KMS-11 (cell line): ENCODE measurements around the gene DIRAS2.

Experiments used
- H2AFZ ChIP-seq: fragments of 200-600 bp; sonication (generic); 2 replicates; pipeline ENCODE4 v1.6.1; 2016; ENCODE audit warnings: antibody characterized with exemption, mixed run types, low read depth
- H3K27ac ChIP-seq: fragments of 200-600 bp; sonication (generic); 2 replicates; pipeline ENCODE4 v1.6.1; 2016; ENCODE audit warnings: mild to moderate bottlenecking, mixed run types
- H3K27me3 ChIP-seq: fragments of 200-600 bp; sonication (generic); 2 replicates; pipeline ENCODE4 v1.6.1; 2017; ENCODE audit warnings: mild to moderate bottlenecking, low read depth, mixed run types, moderate library complexity; ENCODE audit not compliant: insufficient read depth
- H3K36me3 ChIP-seq: fragments of 200-600 bp; sonication (generic); 2 replicates; pipeline ENCODE4 v1.6.1; 2017; ENCODE audit warnings: mild to moderate bottlenecking, mixed run types; ENCODE audit not compliant: insufficient read depth
- H3K4me1 ChIP-seq: fragments of 200-600 bp; sonication (generic); 2 replicates; pipeline ENCODE4 v1.6.1; 2016; ENCODE audit warnings: mild to moderate bottlenecking, low read depth, mixed run types; ENCODE audit not compliant: poor library complexity, severe bottlenecking
- H3K4me2 ChIP-seq: fragments of 200-600 bp; sonication (generic); 2 replicates; pipeline ENCODE4 v1.7.0; 2016; ENCODE audit warnings: mild to moderate bottlenecking, mixed run types
- H3K4me3 ChIP-seq: fragments of 200-600 bp; sonication (generic); IDR thresholded peaks from 2 replicates; pipeline ENCODE4 v1.6.1; 2017; ENCODE audit warnings: low read depth, low read length, mixed read lengths; ENCODE audit not compliant: insufficient read depth
- H3K79me2 ChIP-seq: fragments of 200-600 bp; sonication (generic); 2 replicates; pipeline ENCODE4 v1.6.1; 2016; ENCODE audit warnings: low read depth, mixed run types; ENCODE audit not compliant: insufficient read depth
- H3K9ac ChIP-seq: fragments of 200-600 bp; sonication (generic); 2 replicates; pipeline ENCODE4 v1.6.1; 2016; ENCODE audit warnings: mild to moderate bottlenecking, mixed run types
- H4K20me1 ChIP-seq: fragments of 200-600 bp; sonication (generic); 2 replicates; pipeline ENCODE4 v1.6.1; 2016; ENCODE audit warnings: mild to moderate bottlenecking, mixed run types; ENCODE audit not compliant: insufficient read depth
- TF ChIP-seq, protein P1 (sequence below): fragments of 200-600 bp; sonication (generic); conservative IDR thresholded peaks from 2 replicates; pipeline ENCODE4 v1.6.1; 2017; ENCODE audit warnings: low read depth, mild to moderate bottlenecking, antibody characterized with exemption, low read length, moderate library complexity, mixed read lengths

DIRAS2 gene

DNA sequence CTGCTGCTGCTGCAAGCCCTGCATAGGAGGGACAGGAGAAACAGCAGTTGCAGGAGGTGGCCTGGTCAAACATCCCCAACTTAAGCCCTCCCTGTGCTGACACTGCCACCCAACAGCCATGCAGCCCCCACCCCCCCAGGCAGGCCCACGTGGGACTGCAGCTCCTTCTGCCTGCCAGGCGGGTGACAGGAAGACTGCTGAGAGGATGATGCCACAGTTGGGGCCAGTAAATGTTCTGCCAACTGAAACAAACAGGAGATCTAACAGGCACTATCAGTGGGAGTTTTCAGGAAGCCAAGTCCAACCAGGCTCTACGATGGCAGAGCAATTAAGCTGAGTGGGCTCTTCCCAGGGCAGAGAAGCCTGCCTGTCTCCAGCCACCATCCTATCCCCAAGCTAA, 31.1 kb downstream of the DIRAS2 start:
- H3K9ac ChIP-seq = no peak overlapping the region
- H3K4me2 ChIP-seq = no peak overlapping the region
- H3K27me3 ChIP-seq = no peaks in the 10 kb centered on the region
- TF ChIP-seq, protein P1, sequence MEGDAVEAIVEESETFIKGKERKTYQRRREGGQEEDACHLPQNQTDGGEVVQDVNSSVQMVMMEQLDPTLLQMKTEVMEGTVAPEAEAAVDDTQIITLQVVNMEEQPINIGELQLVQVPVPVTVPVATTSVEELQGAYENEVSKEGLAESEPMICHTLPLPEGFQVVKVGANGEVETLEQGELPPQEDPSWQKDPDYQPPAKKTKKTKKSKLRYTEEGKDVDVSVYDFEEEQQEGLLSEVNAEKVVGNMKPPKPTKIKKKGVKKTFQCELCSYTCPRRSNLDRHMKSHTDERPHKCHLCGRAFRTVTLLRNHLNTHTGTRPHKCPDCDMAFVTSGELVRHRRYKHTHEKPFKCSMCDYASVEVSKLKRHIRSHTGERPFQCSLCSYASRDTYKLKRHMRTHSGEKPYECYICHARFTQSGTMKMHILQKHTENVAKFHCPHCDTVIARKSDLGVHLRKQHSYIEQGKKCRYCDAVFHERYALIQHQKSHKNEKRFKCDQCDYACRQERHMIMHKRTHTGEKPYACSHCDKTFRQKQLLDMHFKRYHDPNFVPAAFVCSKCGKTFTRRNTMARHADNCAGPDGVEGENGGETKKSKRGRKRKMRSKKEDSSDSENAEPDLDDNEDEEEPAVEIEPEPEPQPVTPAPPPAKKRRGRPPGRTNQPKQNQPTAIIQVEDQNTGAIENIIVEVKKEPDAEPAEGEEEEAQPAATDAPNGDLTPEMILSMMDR = no peak
- no peaks in the 10 kb centered on the region for H3K4me1 ChIP-seq
- H3K4me3 ChIP-seq = no peak overlapping the region
- H3K79me2 ChIP-seq = no peaks in the 10 kb centered on the region
- H3K27ac ChIP-seq = no peak overlapping the region
- H4K20me1 ChIP-seq = no peaks in the 10 kb centered on the region
- H3K36me3 ChIP-seq = no peaks in the 10 kb centered on the region
- no peak overlapping the region for H2AFZ ChIP-seq

DNA sequence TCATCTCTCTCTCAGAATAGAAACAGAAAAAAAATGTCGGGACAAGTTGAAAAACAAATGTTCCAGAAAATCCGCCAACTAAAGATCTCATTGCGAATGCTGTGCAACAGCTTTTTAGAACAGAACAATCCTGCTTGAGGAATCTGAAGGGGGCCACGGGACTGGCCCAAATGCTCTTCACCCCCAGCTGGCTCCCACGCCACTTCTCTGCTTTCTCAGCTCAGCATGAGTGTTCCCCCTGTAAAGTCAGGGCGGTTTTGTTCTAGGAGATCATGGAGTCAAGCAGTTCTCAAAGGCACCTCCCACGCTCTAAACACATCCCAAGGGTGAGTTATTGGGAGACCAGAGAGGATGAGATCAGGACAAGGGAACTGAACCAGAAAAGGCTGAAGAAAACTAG, 31.5 kb downstream of the DIRAS2 start:
- Histone ChIP-seq H2AFZ (no peak overlapping the region), H3K9ac (no peak overlapping the region), H3K79me2 (no peaks in the 10 kb centered on the region), H3K4me1 (no peaks in the 10 kb centered on the region), H3K27ac (no peak overlapping the region), H4K20me1 (no peaks in the 10 kb centered on the region), H3K4me2 (no peak overlapping the region), H3K36me3 (no peaks in the 10 kb centered on the region), H3K27me3 (no peaks in the 10 kb centered on the region), H3K4me3 (no peak overlapping the region)
- TF ChIP-seq, protein P1 = no peak

DNA sequence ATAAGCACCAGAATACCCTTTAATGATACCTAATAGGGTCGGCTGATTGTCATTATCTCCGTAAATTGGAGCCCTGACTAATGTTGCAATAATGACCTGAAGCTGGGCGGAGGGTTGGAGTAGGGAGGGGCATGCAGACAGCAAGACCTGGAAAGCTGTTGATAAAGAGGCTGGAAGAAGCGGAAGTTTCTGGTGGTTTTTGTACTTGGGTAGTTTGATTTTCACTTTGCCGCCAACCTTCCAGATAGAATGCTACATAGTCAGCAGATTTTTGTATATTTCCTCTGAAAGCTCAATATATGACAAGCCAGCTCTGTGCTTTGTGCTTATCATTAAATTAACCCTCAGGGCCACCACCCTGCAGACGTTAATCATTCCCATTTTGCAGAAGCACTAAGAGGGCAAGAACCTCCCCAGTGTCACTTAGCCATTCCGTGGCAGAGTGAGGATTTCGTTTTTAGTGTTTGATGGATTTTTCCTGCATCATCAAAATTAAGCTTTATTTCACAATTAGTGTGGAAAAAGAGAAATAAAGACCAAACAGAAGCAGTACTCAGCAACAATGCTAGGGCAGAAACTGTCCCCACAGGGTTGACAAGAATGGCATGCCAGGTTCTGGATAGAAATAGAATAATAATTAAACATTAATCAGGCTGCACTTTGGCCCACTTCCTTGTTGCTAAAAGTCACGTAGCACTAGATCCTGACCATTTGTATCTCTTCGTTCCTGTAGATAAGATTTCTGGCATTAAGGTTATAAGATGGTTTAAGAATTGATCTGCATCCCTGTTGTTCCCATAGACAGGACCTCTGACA, 34.7 kb downstream of the DIRAS2 start:
- Histone ChIP-seq H3K27me3 (no peaks in the 10 kb centered on the region), H3K4me1 (no peaks in the 10 kb centered on the region), H4K20me1 (no peaks in the 10 kb centered on the region), H3K4me2 (no peak overlapping the region), H3K27ac (no peak overlapping the region), H3K4me3 (no peak overlapping the region), H3K36me3 (no peaks in the 10 kb centered on the region), H3K9ac (no peak overlapping the region), H2AFZ (no peak overlapping the region), H3K79me2 (no peaks in the 10 kb centered on the region)
- TF ChIP-seq, protein P1 = no peak

DNA sequence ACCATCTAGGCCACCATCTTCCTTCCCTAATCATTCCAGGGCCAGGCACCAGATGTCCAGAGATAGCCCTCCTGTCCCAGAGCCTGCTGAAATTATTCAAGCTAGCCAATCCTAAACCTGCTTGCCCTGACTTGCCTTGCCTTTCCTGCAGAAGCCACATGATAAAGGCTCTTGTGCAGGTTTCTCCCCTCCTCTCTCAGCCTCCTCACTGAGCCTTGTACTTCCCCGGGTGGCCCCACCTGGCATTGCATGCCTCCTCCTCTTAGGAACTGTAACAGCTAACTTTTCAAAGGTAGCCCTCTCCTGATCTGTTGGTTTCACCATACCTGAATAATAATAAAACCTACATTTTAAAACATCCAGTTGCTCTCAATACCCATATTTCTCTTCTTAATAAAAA, 42.6 kb downstream of the DIRAS2 start:
- Histone ChIP-seq H3K4me3 (no peak overlapping the region), H3K79me2 (no peaks in the 10 kb centered on the region), H3K9ac (no peak overlapping the region), H3K4me1 (no peaks in the 10 kb centered on the region), H2AFZ (no peak overlapping the region), H4K20me1 (no peaks in the 10 kb centered on the region), H3K27ac (no peak overlapping the region), H3K36me3 (no peaks in the 10 kb centered on the region), H3K4me2 (no peak overlapping the region), H3K27me3 (no peaks in the 10 kb centered on the region)
- TF ChIP-seq, protein P1 = no peak
